ENCODE data around the gene CNTN5.
"Not testable (repeated sequence)": the region's sequence is repeated elsewhere in the genome, so short reads cannot be mapped to it uniquely, and the experiment has no call there.

The CNTN5 gene

GRCh38 chr11:99098258-99098657, 77.5 kb downstream of the CNTN5 start:
- TF ChIP-seq CTCF (IDR thresholded peaks at IDR 0.05; ENCODE audit: borderline replicate concordance, control extremely low read depth, extremely low read depth, insufficient read depth, missing control alignments), result no peak
- no peak for DNase-seq (ENCODE audit: low spot score)
- in situ Hi-C loops (cut with MboI; ENCODE audit: low sequenced_read_pairs, unreplicated experiment), result no loop called here

- TF ChIP-seq CTCF (IDR thresholded peaks at IDR 0.05; ENCODE audit: borderline replicate concordance, control extremely low read depth, extremely low read depth, insufficient read depth, missing control alignments), result no peak
These were observed 78.0 kb downstream of the CNTN5 start for GRCh38 chr11:99098751-99099150.

GRCh38 chr11:99117603-99118002, 96.9 kb downstream of the CNTN5 start:
- no peak for TF ChIP-seq CTCF (IDR thresholded peaks at IDR 0.05; ENCODE audit: borderline replicate concordance, control extremely low read depth, extremely low read depth, insufficient read depth, missing control alignments)
- DNase-seq (ENCODE audit: low spot score), result no peak
- in situ Hi-C loops (cut with MboI; ENCODE audit: low sequenced_read_pairs, unreplicated experiment), result no loop called here

More at GRCh38 chr11:99098751-99099150, 78.0 kb downstream of the CNTN5 start:
- in situ Hi-C loops (cut with MboI; ENCODE audit: low sequenced_read_pairs, unreplicated experiment), result no loop called here
- DNase-seq (ENCODE audit: low spot score), result peak; percentile 4

- in situ Hi-C loops (cut with MboI; ENCODE audit: low sequenced_read_pairs, unreplicated experiment); DNase-seq (ENCODE audit: low spot score): not testable (repeated sequence)
These were observed 113.1 kb downstream of the CNTN5 start for GRCh38 chr11:99133862-99134261.

- in situ Hi-C loops (cut with MboI; ENCODE audit: low sequenced_read_pairs, unreplicated experiment), result no loop called here
- DNase-seq (ENCODE audit: low spot score), result no peak
- no peak for TF ChIP-seq CTCF (IDR thresholded peaks at IDR 0.05; ENCODE audit: borderline replicate concordance, control extremely low read depth, extremely low read depth, insufficient read depth, missing control alignments)
These were observed 114.8 kb downstream of the CNTN5 start for GRCh38 chr11:99135508-99135907.

- TF ChIP-seq CTCF (IDR thresholded peaks at IDR 0.05; ENCODE audit: borderline replicate concordance, control extremely low read depth, extremely low read depth, insufficient read depth, missing control alignments), result no peak
- in situ Hi-C loops (cut with MboI; ENCODE audit: low sequenced_read_pairs, unreplicated experiment), result no loop called here
- no peak for DNase-seq (ENCODE audit: low spot score)
These were observed 121.5 kb downstream of the CNTN5 start for GRCh38 chr11:99142237-99142636.

GRCh38 chr11:99148352-99148751, 127.6 kb downstream of the CNTN5 start:
- no peak for TF ChIP-seq CTCF (IDR thresholded peaks at IDR 0.05; ENCODE audit: borderline replicate concordance, control extremely low read depth, extremely low read depth, insufficient read depth, missing control alignments)
- in situ Hi-C loops (cut with MboI; ENCODE audit: low sequenced_read_pairs, unreplicated experiment), result no loop called here
- no peak for DNase-seq (ENCODE audit: low spot score)
